Fibroblast of pulmonary artery (primary cell): ENCODE measurements around the gene DHFR.

Experiments used
- DNase-seq: peaks from one replicate; pipeline ENCODE4 v3.0.0-alpha.2; 2010; ENCODE audit warnings: low read depth
- H3K4me3 ChIP-seq: replicated peaks from 2 replicates; pipeline ENCODE4 v1.5.1; 2011; ENCODE audit warnings: low read depth, mild to moderate bottlenecking, control low read depth, low read length, moderate library complexity
- TF ChIP-seq, protein P1 (sequence below): IDR thresholded peaks from 2 replicates; pipeline ENCODE4 v1.5.1; 2011; ENCODE audit warnings: mild to moderate bottlenecking, control low read depth, low read length, inconsistent platforms; ENCODE audit errors: missing control alignments

DHFR gene

GRCh38 chr5:80656425-80656824 is 1.6 kb upstream of the DHFR start:
- DNase-seq = no peak
- TF ChIP-seq, protein P1, sequence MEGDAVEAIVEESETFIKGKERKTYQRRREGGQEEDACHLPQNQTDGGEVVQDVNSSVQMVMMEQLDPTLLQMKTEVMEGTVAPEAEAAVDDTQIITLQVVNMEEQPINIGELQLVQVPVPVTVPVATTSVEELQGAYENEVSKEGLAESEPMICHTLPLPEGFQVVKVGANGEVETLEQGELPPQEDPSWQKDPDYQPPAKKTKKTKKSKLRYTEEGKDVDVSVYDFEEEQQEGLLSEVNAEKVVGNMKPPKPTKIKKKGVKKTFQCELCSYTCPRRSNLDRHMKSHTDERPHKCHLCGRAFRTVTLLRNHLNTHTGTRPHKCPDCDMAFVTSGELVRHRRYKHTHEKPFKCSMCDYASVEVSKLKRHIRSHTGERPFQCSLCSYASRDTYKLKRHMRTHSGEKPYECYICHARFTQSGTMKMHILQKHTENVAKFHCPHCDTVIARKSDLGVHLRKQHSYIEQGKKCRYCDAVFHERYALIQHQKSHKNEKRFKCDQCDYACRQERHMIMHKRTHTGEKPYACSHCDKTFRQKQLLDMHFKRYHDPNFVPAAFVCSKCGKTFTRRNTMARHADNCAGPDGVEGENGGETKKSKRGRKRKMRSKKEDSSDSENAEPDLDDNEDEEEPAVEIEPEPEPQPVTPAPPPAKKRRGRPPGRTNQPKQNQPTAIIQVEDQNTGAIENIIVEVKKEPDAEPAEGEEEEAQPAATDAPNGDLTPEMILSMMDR = no peak
- no peak overlapping the region for H3K4me3 ChIP-seq

DNA sequence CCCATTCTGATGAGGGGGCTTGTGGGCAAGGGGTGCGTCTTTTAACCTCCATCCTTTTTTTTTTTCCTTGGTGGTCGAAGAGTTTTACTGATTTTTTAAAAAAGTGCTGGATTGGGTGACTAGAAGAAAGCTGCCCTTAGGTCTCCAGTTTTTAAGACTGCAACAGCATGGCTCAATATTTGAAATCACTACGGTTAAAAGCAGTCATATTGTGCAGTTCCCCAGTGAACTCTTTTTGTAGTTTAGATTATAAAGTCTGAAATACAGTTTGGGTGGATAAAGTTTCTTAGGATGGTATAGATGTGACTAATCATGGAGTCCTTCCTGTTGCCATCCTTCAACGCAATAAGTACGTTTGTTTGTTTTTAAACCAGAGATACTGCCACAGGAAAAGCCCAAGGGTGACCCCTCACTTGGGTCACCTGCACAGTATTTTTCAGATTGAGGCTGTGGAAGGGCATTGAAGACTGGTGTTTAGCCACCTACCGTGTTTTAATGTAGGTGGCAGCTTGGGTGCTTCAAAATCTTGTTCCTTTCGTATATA is 520 bp upstream of the DHFR start:
- peak overlapping the region; percentile 77 for H3K4me3 ChIP-seq
- TF ChIP-seq, protein P1 = no peak
- peak; percentile 30 for DNase-seq

DNA sequence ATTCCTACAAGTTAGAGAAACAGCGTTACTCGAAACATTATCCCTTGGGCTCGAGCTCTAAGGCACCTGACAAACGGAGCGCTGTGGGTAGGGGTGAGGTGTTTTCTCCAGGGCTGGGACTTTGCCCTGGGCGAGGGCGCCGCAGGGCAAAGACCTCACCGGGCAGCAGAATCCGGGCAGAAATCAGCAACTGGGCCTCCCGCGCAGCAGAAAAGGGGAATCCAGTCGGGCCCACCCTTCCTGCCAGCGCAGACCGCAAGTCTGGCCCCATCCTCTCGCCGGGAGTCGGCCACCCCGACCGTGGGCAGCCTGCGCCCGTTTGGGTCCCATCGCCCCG is 761 bp downstream of the DHFR start:
- H3K4me3 ChIP-seq = peak overlapping the region; percentile 77
- DNase-seq = no peak
- TF ChIP-seq, protein P1 = no peak

GRCh38 chr5:80653502-80653901 is 1.3 kb downstream of the DHFR start:
- H3K4me3 ChIP-seq = peak overlapping the region; percentile 77
- TF ChIP-seq, protein P1 = no peak
- no peak for DNase-seq

- TF ChIP-seq, protein P1 = no peak
Observed at GRCh38 chr5:80646926-80647325, 7.9 kb downstream of the DHFR start.

GRCh38 chr5:80644900-80645299 is 9.9 kb downstream of the DHFR start:
- DNase-seq = peak; percentile 7
- H3K4me3 ChIP-seq = no peak overlapping the region
- TF ChIP-seq, protein P1 = no peak

More at GRCh38 chr5:80646926-80647325, 7.9 kb downstream of the DHFR start:
- H3K4me3 ChIP-seq = no peak overlapping the region
- no peak for DNase-seq

- no peak for DNase-seq
- H3K4me3 ChIP-seq = no peak overlapping the region
Observed at GRCh38 chr5:80641353-80641752, 13.4 kb downstream of the DHFR start.

More at GRCh38 chr5:80641353-80641752, 13.4 kb downstream of the DHFR start:
- TF ChIP-seq, protein P1 = no peak
